ENCODE results near the gene MAP1LC3A. TPM values are rescaled to one million over a fixed set of nuclear protein-coding genes. Genes with fewer than 3 reads are reported as not detected.
A peak's percentile ranks its signal among the peaks of the same experiment; 100 is the strongest.

MAP1LC3A gene
- polyA plus RNA-seq, 3 donors from 2014 or later = 0.74 to 4.2 (median 3.1) TPM

DNA sequence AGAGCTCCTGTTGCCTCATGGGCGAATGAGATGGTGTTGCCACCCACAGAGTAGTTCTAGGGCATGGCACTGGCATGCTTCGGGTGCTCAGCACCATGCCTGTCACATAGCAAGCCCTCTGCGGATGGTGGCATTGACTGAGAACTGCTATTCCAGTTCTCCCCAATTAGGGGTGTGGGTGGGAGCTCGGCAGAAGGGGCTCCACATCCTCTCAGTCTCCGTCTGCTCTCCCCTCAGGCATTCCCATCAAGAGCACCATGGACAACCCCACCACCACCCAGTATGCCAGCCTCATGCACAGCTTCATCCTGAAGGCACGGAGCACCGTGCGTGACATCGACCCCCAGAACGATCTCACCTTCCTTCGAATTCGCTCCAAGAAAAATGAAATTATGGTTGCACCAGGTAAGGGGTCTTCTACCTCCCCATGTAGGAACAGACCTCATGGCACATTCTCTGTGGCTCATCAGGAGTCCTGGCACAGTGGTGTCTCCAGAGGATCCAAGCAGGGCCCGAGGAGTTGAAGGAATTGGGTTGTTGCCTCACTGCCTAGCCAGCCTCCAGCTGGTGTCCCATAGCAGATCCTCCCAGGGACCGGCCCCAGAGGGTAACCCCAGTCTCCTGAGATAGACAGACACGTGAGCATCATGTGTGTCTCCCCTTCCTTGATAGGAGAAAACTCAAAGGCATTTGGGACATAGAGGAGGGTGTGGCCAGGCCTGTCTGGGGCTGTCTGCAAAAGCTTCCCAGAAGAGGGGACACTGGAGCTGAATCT, 23.9 kb upstream of the MAP1LC3A start:
- Mint-ChIP-seq H3K4me1 (peaks cover 24 to 28% of the 10 kb centered on the region in 2 donors), H3K4me3 (no peak overlapping the region), H3K27ac (peak overlapping the region in 1 of 6 donors; percentile 44), H3K27me3 (ENCODE audit: low read depth in 3 of 3) (peaks cover 0 to 5% (median 0%) of the 10 kb centered on the region in 3 donors), H3K36me3 (peaks cover 5 to 26% (median 6%) of the 10 kb centered on the region in 3 donors), H3K9me3 (no peaks in the 10 kb centered on the region)
- no peak for DNase-seq

DNA sequence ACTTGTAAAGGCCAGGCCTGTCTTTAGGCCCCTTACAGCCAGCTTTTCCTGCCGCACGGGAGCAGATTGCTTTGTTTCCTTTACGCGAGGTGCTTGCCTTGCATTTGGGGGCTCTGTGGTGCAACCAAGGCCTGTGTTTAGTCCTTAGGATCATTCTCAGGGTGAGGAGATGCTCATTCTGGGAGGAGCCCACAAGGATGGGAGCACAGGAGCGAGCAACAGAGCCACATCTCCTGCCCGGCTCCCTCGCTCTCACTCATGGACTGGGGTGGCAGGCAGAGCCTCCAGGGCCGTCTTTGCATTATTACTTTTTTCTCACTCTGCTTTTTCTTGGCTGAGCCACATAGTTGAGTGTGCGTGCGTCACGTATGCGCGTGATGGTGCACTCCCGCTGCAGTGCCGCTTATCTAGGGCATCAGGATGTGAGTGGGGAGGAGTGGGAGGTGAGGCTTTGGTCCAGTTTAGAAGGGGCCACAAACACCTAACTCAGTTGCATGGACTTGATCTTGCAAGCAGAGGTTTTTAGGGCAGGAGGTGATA, 23.1 kb upstream of the MAP1LC3A start:
- peak overlapping the region in 2 of 6 donors; percentile 51 to 67 for H3K27ac Mint-ChIP-seq
- DNase-seq = no peak
- H3K4me3 Mint-ChIP-seq = no peak overlapping the region
- H3K9me3 Mint-ChIP-seq = no peaks in the 10 kb centered on the region
- H3K4me1 Mint-ChIP-seq = peaks cover 18 to 23% of the 10 kb centered on the region in 2 donors
- peaks cover 0 to 5% (median 0%) of the 10 kb centered on the region in 3 donors for H3K27me3 Mint-ChIP-seq (ENCODE audit: low read depth in 3 of 3)
- peaks cover under 1 to 26% (median 6%) of the 10 kb centered on the region in 3 donors for H3K36me3 Mint-ChIP-seq

DNA sequence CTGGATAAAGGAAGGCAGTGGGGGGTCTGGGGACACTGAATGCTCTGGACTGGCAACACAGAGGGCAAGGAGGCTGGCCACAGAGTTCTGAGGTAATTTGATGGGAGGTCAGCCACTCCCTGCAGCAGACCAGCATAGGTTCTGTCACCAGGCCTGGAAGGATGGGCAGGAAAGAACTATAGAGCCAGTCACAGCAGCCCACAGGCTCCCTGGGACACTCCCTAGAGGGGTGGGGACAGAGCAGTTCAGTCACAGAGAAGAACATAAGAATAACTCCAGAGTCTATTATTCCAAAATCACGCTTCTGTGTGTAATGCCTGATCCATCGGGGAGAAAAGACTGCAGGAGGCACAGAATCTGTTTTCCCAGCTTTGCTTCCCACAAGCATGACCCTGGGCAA, 22.7 kb upstream of the MAP1LC3A start:
- H3K27me3 Mint-ChIP-seq (ENCODE audit: low read depth in 3 of 3) = peaks cover 0 to 5% (median 0%) of the 10 kb centered on the region in 3 donors
- H3K4me3 Mint-ChIP-seq = no peak overlapping the region
- peaks cover 0 to 31% (median 10%) of the 10 kb centered on the region in 3 donors for H3K36me3 Mint-ChIP-seq
- H3K4me1 Mint-ChIP-seq = peaks cover 18 to 23% of the 10 kb centered on the region in 2 donors
- no peaks in the 10 kb centered on the region for H3K9me3 Mint-ChIP-seq
- no peak for DNase-seq
- H3K27ac Mint-ChIP-seq = peak overlapping the region in 2 of 6 donors; percentile 28 to 51

DNA sequence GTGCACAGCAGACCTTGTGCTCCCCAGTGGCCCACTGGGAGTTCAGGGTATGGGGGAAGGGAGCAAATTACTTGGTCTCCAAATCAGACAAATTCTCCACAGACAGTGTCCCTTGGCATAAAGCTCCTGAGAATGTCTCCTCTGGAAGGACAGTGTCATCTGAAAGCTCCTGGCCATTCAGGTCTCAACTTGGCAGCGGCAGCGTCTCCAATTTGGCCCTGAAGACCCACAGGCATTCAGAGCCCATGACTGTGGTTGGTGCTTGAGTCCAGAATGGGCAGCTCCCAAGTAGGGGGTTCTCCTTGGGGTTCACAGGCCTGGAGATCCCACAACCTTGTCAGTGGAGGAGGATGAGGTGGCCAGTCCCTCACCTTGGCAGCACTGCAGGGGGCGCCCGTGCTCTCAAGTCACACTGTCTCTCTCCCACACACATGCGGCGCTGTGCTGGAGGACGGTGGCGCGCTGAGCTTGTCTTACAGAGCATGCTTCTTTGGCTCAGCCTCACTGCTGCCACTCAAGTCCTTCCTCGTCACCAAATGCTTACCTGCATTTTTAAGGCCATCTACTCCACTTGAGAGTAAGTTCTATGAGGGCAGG, 21.6 kb upstream of the MAP1LC3A start:
- H3K9me3 Mint-ChIP-seq = no peaks in the 10 kb centered on the region
- no peak overlapping the region for H3K4me3 Mint-ChIP-seq
- peaks cover 18 to 21% of the 10 kb centered on the region in 2 donors for H3K4me1 Mint-ChIP-seq
- peaks cover 0 to 5% (median 0%) of the 10 kb centered on the region in 3 donors for H3K27me3 Mint-ChIP-seq (ENCODE audit: low read depth in 3 of 3)
- DNase-seq = peak in 1 of 3 donors; percentile 14
- H3K36me3 Mint-ChIP-seq = peaks cover 0 to 37% (median 10%) of the 10 kb centered on the region in 3 donors
- H3K27ac Mint-ChIP-seq = peak overlapping the region in 3 of 6 donors; percentile 21 to 42 (median 28)

DNA sequence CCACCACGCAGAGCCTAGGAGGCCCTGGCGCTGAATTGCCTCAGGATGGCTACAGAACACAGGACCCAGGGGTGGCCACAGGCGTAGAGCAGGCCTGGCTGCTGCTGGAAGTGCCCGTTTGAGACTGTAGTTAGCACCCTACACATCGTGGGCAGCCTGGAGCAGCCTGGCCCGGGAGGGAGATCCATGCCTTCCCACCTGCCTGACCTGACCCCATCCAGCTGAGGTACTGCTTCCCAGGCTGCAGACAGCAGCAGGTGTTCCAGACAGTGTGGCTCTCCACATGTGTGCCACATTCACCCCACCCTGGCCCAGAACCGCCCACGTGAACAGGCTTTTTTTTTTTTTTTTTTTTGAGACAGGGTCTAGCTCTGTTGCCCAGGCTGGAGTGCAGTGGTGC, 20.9 kb upstream of the MAP1LC3A start:
- H3K4me3 Mint-ChIP-seq = no peak overlapping the region

DNA sequence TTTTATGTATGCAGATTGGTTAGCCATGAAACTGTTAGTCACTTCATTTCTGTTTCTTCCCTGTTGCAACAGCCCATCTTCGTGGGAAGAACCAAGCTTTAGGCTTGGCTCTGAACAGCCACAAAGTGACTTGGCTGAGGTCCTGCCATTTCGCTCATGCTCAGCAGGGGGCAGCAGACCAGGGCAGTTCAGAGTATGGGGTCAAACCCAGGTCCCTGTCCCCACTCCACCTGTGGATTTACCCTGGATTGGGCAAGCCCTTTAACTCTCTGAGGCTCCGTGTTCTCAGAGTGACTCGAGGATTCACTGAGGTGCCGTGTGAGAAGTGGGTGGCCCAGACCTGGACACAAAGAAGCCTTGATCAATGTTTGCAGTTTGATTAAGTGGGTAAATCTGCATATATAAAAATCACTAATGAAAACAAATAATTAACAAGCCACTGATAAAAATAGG, 19.8 kb upstream of the MAP1LC3A start:
- H3K27ac Mint-ChIP-seq = peak overlapping the region in 3 of 6 donors; percentile 19 to 64 (median 20)

More for the DNA sequence above, 20.9 kb upstream of the MAP1LC3A start:
- no peak for DNase-seq
- Mint-ChIP-seq H3K9me3 (no peaks in the 10 kb centered on the region), H3K27ac (peak overlapping the region in 1 of 6 donors; percentile 42), H3K27me3 (ENCODE audit: low read depth in 3 of 3) (peaks cover 0 to 5% (median 0%) of the 10 kb centered on the region in 3 donors), H3K36me3 (peaks cover 0 to 37% (median 10%) of the 10 kb centered on the region in 3 donors), H3K4me1 (peaks cover 18 to 21% of the 10 kb centered on the region in 2 donors)

DNA sequence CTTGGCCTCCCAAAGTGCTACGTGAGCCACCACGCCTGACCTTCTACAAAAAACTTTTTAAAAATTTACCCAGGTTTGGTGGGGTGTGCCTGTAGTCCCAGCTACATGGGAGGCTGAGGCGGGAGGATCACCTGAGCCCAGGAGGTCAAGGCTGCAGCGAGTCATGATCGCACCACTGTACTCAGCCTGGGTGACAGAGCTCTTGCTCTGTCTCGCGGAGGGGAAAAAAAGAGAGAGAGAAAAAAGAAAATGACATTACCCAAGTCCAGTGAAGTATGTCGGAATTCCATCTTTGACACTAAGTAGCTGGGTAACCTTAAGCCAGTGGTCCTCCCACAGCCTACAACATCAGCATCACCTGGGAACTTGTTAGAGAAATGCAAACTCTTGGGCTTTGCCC, 18.8 kb upstream of the MAP1LC3A start:
- Mint-ChIP-seq H3K36me3 (peaks cover 0 to 34% (median 10%) of the 10 kb centered on the region in 3 donors), H3K4me1 (peaks cover 24 to 30% of the 10 kb centered on the region in 2 donors), H3K4me3 (no peak overlapping the region), H3K27ac (peak overlapping the region in 2 of 6 donors; percentile 67 to 71), H3K27me3 (ENCODE audit: low read depth in 3 of 3) (peaks cover 0 to 4% (median under 1%) of the 10 kb centered on the region in 3 donors), H3K9me3 (no peaks in the 10 kb centered on the region)
- DNase-seq = no peak

More for the DNA sequence above, 19.8 kb upstream of the MAP1LC3A start:
- peak in 1 of 3 donors; percentile 35 for DNase-seq
- Mint-ChIP-seq H3K4me1 (peaks cover 18 to 21% of the 10 kb centered on the region in 2 donors), H3K9me3 (no peaks in the 10 kb centered on the region), H3K36me3 (peaks cover 0 to 40% (median 10%) of the 10 kb centered on the region in 3 donors), H3K4me3 (no peak overlapping the region), H3K27me3 (ENCODE audit: low read depth in 3 of 3) (peaks cover 0 to 5% (median 0%) of the 10 kb centered on the region in 3 donors)

DNA sequence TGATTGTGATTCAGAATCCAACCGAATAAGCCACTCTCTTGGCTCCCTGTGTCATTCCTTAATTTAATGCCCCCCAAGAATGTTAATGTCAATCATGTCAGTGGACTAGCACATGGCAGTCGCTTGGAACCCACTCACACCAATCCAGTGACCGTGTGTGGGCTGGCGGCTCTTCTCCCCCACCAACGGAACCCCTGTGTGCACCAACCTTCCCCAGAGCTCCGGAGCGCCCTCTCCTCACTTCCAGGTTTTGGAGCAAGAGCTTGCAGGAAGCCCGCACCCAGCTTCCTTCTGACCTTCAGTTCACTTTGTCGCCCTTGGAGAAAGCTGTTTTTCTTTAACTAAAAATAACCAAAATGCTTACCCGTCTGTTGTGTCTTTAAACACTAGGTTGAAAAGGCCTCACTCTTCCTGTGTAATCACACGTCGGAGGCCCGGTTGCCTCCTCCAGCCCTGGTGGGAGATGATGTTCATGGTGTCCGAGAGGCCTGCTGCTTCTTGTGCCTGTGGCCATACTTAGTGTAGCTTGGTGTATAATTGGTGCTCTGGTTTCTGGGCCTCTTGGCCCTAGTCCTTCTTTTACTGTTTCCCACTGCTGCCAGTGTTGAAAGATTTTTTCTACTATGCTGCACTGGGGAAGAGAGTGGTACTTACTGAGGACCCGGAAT, 17.8 kb upstream of the MAP1LC3A start:
- peak overlapping the region in 2 of 5 donors; percentile 9 to 37 for H3K4me3 Mint-ChIP-seq

DNA sequence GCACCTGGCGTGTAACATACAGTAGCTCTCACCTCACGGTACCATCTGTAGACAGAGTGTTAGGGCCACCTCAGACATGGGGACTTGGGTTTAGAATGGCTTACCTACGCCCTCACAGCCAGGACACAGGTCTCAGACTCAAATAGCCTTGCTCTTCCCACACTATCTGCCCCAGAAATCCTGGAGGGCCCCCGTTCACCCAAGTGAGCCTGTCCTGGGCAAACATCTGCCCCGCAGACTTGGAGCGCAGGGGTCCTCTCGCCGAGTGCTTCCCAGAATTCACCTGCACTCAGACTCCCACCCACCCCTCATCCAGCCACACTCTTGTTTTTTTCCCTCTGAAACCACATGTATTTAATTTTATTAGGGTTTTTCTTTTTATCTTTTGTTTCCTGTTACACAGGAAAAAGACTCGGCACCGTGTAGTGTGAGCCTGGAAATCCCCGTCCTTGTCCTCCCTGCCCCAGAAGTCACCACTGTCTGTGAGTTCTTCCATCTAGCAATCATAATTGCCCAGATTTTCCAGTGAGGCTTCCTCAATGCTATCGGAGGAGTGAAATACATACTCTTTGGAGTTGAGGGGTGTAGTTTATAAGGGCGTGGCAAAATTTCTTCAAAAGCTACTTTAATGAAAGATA, 17.1 kb upstream of the MAP1LC3A start:
- Mint-ChIP-seq H3K27me3 (ENCODE audit: low read depth in 3 of 3) (peaks cover 0 to 2% (median 0%) of the 10 kb centered on the region in 3 donors), H3K4me3 (peak overlapping the region in 1 of 5 donors; percentile 37), H3K27ac (peak overlapping the region; percentile 57 to 78 (median 68)), H3K4me1 (peaks cover 25 to 27% of the 10 kb centered on the region in 2 donors), H3K36me3 (peaks cover 0 to 26% (median 5%) of the 10 kb centered on the region in 3 donors), H3K9me3 (no peaks in the 10 kb centered on the region)
- no peak for DNase-seq

More for the DNA sequence above, 17.8 kb upstream of the MAP1LC3A start:
- Mint-ChIP-seq H3K36me3 (peaks cover 0 to 27% (median 6%) of the 10 kb centered on the region in 3 donors), H3K27me3 (ENCODE audit: low read depth in 3 of 3) (peaks cover 0 to 4% (median 2%) of the 10 kb centered on the region in 3 donors), H3K9me3 (no peaks in the 10 kb centered on the region), H3K4me1 (peaks cover 25 to 27% of the 10 kb centered on the region in 2 donors), H3K27ac (peak overlapping the region; percentile 48 to 78 (median 68))
- no peak for DNase-seq

DNA sequence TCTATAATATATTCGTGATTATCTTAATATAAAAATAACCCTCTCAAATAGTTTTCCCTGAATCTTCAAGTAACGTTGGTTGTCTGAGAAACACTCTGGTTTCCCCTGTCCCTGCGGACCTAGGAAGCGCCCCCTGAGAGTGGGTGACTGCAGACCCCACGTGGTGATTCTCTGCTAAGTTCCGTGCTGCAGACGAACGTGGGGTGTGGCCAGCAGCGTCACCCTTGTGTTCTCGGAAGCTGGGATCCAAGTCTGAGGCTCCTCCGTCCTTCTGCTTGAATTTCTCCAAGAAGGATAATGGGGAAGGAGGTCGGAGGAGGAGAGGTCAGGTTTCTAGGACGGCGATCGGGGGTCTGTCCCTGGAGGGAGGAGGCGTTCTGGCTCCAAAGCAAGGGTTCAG, 16.6 kb upstream of the MAP1LC3A start:
- Mint-ChIP-seq H3K27ac (peak overlapping the region in 2 of 6 donors; percentile 57 to 64), H3K36me3 (peaks cover 3 to 26% (median 5%) of the 10 kb centered on the region in 3 donors), H3K27me3 (ENCODE audit: low read depth in 3 of 3) (peaks cover 0 to 4% (median 4%) of the 10 kb centered on the region in 3 donors), H3K9me3 (no peaks in the 10 kb centered on the region), H3K4me3 (no peak overlapping the region), H3K4me1 (peaks cover 25 to 27% of the 10 kb centered on the region in 2 donors)
- no peak for DNase-seq

DNA sequence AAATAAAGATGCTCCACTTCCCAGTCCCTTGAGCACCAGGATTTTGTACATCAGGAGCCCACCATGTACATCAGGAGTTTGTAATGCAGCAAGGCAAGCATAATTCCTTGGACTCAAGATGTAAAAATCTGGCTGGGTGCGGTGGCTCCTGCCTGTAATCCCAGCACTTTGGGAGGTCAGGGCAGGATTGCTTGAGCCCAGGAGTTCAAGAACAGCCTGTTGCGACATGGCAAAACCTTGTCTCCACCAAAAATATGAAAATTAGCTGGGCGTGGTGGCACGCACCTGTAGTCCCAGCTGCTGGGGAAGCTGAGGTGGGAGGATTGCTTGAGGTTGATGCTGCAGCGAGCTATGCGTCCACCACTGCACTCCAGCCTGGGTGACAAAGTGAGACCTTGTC, 16.1 kb upstream of the MAP1LC3A start:
- H3K27me3 Mint-ChIP-seq (ENCODE audit: low read depth in 3 of 3) = peaks cover 2 to 4% (median 4%) of the 10 kb centered on the region in 3 donors
- peaks cover 25 to 27% of the 10 kb centered on the region in 2 donors for H3K4me1 Mint-ChIP-seq
- H3K9me3 Mint-ChIP-seq = no peaks in the 10 kb centered on the region
- peak overlapping the region in 1 of 6 donors; percentile 42 for H3K27ac Mint-ChIP-seq
- no peak for DNase-seq
- peaks cover 4 to 26% (median 5%) of the 10 kb centered on the region in 3 donors for H3K36me3 Mint-ChIP-seq
- no peak overlapping the region for H3K4me3 Mint-ChIP-seq

DNA sequence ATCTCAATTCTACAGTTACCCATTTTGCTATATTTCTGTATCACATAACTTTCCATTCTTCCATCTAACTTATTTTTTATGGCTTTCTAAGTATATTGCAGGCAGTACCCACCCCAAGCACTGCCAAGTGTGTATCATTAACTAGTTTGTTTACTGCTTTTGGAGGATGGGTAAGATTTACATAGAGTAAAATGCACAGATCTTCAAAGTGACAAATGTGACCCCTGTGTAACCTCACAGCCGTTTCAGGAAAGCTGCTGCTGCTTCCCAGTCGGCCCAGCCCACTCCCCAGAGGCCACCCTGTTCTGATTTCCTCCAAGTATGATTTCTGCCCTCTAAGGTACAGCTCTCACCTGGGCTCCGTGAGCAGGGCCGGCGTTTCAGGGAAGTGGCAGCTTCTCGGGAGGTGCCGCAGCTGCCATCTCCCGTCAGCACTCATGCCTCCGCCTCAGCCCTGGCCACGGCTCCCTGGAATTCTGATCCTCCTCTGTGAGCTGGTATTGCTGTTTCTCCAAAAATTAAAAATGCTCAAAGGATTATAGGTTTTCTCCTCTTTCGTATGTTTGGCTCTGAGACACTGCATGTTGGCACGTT, 15.0 kb upstream of the MAP1LC3A start:
- no peak overlapping the region for H3K4me3 Mint-ChIP-seq

More for the DNA sequence above, 15.0 kb upstream of the MAP1LC3A start:
- peaks cover 4 to 6% (median 4%) of the 10 kb centered on the region in 3 donors for H3K27me3 Mint-ChIP-seq (ENCODE audit: low read depth in 3 of 3)
- H3K9me3 Mint-ChIP-seq = no peaks in the 10 kb centered on the region
- DNase-seq = no peak
- peak overlapping the region in 1 of 6 donors; percentile 57 for H3K27ac Mint-ChIP-seq
- H3K36me3 Mint-ChIP-seq = peaks cover 4 to 25% (median 5%) of the 10 kb centered on the region in 3 donors
- H3K4me1 Mint-ChIP-seq = peaks cover 24 to 27% of the 10 kb centered on the region in 2 donors
